Glomerular visceral epithelial cell (primary cell): ENCODE results near the gene ZNF536.
"Not testable (repeated sequence)": the region's sequence is repeated elsewhere in the genome, so short reads cannot be mapped to it uniquely, and the experiment has no call there.

Source experiments
- DNase-seq: peaks from one replicate; pipeline ENCODE4 v3.0.0-alpha.2; 2016; ENCODE audit errors: extremely low spot score

The ZNF536 gene

DNA sequence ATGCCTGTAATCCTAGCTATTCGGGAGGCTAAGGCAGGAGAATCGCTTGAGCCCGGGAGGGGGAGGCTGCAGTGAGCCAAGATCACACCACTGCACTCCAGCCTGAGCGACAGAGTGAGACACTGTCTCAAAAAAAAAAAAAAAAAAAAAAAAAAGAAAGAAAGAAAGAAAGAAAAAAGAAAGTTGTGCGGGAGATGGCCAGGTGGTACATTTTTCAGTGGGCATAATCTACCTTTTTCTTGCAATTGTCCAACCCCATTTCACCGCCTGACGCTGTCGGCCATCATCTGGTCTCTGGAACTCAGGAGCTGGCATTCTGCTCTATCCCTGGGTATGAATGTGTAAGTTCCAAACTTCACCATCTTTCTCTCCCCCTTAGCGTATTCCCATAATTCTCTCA, 73.9 kb downstream of the ZNF536 start:
- DNase-seq, result not testable (repeated sequence)

DNA sequence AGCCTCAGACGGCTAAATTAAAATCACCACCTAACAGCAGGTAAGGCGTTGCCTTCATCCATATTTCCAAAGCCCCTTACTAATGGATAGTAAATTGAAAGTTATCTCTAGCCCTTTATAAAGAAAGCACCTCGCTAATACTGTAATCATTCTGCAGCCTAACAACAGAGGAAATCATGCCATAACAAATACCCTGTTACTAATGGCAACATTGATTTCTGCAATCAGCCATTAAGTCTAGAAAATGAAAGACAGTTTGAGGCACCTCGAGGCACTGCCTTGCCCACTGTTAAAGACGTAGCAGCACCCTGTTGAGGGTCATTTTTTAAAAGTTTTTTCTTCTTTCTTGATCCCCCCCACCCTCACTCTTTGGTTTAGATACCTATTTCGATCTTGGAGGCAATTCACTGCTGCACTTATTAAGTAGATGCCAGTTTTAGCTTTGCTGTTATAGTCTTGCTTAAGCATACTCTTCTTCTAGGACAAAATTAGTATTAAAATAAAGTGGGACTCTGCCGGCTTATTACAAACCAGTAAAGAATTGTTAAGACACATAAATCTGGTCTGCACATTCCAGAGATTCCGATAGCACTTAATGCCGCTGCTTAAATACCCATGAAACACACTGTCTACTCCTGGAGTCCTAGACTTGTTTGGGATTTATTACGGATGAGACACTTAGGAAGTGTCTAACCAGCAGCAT, 74.8 kb downstream of the ZNF536 start:
- no peak for DNase-seq

DNA sequence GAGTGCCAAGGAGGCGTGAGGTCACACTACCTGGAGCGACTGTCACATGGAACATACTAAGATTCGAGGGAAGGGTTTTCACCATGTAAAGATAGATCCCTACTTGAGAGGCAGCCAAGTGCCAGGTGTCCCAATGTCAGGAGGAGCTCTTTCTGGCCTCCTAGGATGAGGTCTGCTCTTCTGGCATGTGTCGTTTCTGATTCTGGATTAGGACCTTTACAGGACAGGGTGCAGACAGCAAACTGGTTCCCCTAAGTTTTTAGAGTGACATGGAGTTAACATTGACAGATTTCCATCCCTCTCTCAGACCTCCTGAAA, 75.3 kb downstream of the ZNF536 start:
- DNase-seq, result no peak

DNA sequence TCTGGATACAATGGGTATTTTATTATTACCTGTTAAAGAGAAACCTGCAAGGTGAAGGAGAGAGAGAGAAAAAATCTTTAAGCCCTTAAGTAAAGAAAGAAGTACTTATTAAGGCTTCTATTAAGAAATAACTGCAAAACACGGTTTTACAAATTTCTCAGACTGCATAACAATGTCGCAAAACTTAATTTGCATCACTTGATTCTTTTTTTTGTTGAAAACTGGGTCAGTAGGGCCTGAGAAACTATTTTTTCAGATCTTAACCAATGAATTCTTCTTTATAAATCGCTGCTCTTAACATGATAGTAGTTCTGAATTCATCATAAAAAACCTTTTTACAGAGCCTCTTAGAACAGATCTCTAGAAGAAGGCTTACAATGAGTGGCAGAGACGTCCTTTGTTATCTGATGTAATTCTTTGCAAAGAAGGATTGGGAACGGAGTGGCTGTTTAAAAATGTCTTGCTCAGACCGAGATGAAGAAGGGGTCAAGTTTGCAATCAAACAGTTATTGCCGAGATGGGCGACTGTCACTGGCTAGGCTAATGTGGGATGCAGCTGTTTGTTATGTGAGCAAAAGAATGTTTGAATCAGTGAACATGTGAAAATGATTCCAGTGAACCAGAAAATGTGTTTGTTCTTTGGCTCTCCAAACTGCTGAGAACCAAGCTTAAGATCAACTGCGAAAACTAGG, 76.3 kb downstream of the ZNF536 start:
- no peak for DNase-seq

DNA sequence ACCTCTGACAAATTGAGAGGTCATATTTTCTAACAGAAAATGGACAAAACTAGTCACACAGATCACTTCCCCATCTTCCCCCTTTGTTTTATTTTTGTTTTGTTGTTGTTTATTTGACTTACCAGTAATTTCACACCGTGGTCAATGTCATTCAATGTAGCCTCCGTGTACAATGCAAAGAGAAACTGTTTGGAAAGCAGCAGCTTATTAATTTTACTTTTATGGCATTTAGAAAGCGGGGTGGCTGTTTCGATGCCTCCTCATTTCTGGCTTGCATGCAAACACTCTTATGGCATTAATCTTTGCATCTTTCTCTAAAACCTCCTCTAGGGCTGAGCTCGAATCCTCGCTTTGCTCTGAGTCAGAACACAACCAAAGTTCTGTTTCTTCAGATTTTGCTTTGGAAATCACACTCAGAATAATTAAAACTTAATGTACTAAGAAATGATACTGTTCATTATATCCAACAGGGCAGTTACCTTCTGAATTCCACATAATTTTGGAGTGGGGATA, 77.0 kb downstream of the ZNF536 start:
- no peak for DNase-seq

DNA sequence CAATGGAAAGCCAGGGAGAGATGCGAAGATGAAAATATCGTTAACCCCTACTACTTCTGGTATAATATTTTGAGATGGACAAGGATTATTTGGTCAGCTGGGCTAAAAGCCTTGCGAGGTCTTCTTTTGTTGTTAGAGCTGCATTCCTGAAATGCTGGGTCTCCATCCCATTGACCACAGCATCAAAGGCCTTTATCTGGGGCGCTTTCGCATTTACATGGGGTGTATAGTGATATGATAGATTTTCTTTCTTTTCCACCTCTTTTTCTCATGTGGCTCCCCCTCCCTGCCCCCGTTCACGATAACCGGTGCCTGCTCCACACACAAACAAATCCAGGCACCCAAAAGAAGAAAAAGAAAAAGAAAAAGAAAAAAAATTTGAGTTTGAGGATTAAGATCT, 77.5 kb downstream of the ZNF536 start:
- DNase-seq, result no peak

DNA sequence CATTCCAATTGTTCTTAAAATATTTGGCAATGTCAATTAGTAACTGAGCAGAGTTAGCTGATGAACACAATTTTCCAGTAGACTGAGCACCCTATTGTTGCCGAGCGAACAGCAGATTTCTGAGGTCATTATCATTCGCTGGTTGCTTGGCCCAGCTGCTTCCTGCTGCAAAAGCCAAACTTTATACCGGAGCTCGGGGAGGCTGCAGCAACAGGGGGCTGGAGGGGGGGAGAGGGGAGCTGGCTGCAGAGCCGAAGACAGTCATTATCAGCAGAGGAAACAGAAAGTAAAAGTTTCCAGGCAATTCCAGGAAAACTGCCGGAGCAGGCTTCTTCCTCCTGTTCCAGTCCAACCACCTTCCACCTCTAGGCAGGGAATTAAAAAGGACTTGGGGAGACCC, 77.9 kb downstream of the ZNF536 start:
- no peak for DNase-seq

DNA sequence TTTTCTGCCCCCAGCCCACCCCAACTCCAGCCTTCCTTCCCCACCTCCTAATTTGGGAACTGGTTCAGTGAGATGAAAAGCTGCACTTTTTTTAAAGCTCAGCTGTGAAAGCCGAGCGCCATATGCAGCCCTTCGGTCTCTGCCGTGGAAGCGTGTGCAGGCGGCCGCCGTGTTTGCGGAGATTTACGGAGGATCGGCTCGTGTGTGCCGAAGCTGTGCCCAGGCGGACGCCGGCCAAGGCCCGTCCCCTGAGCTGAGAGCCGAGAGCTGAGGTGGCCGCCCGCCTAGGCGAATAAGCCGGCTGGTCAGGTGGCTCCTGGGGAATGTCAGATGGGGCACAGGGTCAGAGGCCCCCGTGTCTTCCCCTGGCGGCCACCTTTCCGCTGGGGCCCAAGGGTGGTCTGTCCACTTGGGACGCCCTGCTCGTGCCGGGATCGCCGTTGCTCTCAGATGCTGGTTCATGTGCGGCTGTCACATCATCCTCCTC, 78.7 kb downstream of the ZNF536 start:
- no peak for DNase-seq

DNA sequence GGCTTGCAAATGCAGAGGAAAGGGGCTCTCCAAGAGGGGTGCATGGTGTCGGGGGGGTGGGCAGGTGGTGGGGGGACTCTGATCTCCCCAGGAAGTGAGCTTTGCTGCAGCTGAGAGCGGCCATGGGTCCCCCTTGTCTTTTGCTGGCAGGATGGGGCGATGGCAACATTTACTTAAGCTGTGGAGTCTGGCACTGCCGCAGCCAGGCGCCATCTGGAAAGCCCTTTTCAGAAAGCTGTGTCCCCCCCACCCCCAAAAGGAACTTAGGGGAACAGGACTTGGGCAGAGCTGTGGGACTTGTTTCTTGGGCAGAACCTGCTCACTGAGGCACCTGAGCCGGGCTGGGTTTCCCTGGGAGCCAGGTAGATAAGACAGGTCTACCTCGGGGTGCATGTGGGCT, 80.7 kb downstream of the ZNF536 start:
- no peak for DNase-seq

DNA sequence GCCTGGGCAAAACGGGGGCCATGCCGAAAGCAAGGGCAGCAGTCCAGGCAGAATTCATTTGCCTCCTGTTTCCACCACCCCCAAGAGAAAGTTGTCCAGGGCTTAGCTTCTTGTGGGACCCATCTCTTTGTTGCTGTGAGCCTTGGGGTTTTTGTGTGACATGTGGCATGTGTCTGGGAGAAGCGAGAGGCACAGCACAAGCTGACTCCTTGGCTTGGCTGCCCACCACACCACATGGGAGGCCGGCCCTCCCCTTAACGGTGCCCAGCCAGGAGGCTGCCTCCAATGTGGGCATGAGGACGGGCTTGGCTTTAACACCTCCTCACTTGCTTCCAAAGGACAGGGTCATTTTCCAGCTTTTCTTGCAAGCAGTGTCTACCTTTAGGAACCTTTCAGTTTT, 81.6 kb downstream of the ZNF536 start:
- DNase-seq, result no peak

DNA sequence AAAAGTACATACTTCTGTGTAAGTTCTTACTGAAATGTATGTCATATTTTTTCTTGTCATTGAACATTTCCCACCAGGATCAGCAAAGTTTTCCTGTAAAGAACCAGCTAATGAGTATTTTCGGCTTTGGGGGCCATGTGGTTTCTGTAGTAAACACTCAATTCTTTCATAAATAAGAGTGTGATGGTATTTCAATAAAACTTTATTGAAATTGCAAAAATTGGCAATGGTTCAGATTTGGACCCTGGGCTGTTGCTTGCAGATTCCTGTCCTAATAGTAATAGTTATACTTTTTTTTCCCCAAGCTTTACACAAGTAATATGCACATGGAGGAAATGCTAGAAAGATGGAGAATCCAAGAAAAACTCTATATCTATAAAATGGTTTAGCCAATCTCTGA, 83.7 kb downstream of the ZNF536 start:
- no peak for DNase-seq

DNA sequence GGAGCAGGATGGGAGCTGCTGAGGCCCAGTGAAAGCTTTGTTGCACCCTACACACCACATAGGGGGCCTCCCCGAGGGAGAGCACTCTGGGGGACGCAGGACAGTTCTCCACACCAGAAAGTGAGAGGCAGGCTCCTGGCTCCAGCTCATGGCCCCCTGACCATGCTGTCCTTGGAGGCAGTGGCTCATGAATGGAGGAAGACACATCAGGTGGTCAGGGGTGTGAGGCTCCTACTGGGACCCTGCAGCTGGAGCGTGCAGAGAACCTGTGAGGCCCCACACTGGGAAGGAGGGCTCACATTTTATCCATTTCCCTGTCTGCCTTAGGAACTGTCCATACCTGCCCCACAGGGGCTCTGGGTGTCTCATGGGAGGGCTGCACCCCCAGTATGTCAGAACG, 85.3 kb downstream of the ZNF536 start:
- DNase-seq, result no peak

DNA sequence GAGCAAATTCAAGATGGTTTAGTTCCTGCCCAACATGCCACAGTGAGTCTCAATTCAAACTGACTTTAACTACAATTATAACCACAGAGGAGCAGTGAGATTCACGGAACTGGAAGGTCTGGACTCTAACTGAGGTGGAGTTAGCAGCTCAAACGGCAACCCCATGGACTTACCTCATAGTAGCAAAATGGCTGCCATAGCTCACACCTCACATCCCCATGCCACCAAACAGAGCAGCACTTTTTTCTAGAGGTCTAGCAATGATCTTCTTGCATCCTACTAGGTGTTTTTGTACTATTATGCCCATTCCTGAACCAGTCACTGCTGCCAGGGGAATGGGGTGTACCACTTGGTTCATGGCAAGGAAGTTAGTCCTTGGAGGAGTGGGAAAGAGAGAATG, 87.7 kb downstream of the ZNF536 start:
- no peak for DNase-seq

DNA sequence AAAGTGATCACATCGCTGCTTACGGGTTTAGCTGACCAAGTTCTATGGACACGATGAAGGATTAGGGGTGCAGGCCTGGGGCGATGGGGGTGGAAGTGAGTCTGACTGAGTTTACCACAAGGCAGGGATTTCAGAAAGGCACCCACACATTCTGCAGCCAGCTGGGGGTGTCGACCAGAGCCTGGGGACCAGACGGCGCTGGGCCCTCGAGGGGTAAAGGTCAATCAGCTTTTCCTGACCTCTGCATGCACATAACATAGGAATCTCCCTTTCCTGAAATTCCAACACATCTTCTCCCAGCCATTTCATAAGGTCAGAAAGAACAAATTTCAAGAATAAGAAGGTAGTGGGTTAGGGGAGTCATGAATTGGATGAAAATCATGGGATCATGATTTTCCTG, 92.0 kb downstream of the ZNF536 start:
- DNase-seq, result no peak

DNA sequence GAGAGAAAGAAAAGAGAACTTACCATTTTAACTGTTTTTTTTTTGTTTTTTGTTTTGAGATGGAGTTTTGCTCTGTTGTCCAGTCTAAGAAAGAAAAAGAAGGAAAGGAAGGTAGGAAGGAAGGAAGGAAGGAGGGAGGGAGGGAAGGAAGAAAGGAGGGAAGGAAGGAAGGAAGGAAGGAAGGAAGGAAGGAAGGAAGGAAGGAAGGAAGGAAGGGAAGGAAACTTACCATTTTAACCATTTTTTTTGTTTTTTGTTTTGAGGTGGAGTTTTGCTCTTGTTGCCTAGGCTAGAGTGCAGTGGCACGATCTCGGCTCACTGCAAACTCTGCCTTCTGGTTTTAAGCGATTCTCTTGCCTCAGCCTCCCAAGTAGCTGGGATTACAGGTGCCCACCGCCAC, 94.4 kb downstream of the ZNF536 start:
- DNase-seq, result not testable (repeated sequence)

DNA sequence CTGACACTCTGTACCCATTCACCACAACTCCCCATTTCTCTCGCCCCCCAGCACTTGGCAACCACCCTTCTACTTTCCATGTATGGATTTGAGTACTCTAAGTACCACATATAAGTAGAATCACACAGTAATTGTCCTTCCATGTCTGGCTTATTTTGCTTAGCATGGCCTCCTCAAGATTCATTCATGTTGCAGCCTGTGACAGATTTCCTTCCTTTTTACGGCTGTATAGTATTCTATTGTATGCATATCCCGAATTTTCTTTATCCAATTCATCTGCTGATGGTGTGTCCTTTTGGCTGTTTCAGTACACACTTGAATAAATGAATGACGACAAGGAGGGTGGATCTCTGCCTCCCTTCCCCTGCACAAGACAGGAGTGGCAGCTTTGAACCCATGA, 95.1 kb downstream of the ZNF536 start:
- no peak for DNase-seq

DNA sequence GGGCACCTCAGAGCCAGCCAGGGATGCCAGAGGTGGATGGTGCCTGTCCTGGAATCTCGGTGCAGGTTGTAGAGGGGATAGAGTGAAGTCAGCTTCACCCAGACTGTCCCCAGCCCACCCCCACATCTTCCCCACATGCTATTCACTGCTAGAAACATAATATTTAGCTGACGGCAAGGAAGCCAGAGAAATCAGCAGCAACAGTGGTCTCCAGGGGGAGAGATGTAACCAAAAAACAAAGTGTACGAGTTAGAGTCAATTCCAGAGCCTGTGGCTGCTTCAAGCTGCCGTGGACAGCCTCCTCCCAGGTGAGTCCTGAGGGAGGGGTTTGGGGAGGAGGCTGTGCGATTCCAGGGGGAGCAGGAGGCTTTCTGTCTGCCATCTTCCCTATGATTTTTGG, 97.6 kb downstream of the ZNF536 start:
- no peak for DNase-seq

DNA sequence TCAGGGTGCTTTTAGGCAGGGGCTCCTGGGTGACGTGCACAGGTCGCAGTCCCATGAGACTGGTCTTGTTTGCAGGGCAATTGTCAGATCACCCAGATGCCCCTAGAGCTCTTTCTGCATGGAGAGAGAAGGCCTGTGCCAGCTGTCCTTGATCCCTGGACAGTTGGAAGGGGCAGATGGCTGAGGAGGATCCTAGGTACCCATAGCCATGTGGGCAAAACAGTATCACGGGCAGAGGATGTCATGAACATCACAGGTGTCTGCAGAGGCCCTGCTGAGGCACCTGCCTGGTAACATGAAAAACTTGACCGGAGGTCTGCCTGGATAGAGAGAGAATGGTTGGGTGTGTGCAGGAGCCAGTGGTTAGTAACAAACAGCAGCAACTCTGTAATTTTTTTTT, 99.3 kb downstream of the ZNF536 start:
- DNase-seq, result no peak

DNA sequence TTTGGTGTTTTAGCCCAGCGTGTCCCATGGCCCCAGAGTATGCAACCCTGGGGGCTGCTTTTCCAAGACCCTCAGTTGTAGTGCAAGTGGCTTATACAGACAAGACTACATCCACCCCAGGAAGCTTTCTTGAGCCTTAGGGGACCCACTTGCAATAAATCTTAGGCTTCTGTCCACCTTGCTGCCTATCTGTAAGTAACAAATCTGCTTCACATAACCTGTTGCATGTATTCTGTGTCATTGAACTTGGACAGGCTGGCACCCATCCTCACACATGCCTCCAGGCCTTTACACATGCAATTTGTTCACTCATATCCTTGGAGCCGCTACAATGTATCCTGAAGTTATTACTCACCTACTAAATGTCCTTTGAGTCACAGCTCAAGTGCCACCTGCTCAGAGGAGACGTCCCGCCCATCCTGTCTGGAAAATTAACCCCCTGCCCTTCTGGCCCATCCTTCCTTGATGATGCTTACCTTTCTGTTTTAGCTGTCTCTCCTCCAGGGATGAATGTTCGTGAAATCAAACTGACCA, 101.2 kb downstream of the ZNF536 start:
- no peak for DNase-seq

DNA sequence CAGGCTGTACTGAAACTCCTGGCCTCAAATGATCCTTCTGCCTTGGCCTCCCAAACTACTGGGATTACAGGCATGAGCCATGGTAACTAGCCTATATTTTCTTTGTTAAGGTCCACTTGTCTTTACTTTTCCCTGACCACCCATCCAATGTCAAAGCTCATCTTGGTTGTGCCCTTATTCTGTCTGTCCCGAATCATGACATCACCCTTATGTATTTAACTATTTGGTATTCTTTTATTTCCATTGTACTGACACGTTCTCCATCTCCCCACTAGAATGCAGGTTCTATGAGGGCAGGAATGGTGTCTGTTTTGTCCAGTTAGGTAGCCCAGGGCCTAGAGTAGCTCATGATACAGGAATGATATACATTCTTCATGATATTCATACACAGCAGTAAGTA, 104.8 kb downstream of the ZNF536 start:
- DNase-seq, result no peak

DNA sequence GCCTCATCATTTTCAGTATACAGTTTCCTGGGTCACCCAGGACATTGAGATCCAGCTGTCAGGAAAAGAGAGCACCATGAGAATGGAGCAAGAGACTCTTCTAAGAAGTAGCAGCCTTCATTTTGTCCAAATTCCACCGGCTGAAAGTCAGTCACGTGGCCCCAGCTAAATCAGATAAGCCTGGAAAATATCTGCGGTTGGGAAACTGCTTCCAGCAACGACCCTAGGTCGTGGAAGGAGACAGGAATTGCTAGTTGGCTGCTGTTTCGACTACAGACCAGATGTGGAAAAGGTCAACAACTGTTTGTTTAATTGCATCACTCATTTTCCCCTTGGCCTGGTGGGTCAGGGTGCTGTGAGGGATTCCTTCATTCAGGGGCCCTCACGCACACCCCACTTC, 107.0 kb downstream of the ZNF536 start:
- DNase-seq, result no peak

DNA sequence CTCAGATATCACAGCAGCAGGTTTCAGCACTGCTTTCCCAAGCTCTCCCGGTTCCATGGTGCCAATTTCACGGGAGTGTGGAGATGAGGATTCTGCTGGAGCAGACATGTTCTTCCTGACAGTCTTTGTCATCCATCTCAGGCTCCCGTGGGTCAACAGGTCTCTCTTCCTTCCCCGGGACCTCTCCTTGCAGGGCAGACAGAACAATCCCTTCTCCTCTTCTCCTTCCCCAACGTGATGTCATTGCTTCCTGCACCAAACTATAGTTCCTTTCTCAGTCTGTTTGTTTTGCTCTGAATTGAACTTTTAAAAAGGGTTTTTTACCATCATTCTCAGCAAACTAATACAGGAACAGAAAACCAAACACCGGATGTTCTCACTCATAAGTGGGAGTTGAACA, 107.9 kb downstream of the ZNF536 start:
- no peak for DNase-seq

DNA sequence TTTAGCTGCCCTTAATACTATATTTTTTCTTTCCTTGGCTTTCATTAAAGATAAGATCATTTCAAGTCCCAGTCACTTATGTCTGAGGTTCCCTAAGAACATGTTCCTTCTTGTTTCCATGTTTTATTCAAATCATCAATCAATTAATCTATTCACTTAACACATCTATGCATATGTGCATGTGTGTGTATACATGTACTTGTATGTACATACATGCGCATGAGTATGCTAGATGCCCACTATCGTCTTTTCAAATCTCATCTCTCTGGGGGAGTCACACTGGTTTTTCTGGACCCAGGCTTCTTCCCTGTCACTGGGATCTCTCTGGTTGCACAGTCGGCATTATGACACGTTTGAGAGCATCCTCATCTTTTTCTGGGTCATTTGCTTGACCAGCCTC, 108.9 kb downstream of the ZNF536 start:
- no peak for DNase-seq
